WERI-Rb-1 (cell line): ENCODE measurements around the gene FNDC1.

Experiments
- DNase-seq: peaks from one replicate; pipeline ENCODE4 v3.0.0-alpha.2; 2020
- H3K27ac ChIP-seq: fragments of 250-450 bp; sonication (Bioruptor Pico); 2 replicates; pipeline ENCODE4 v1.5.1; 2020; ENCODE audit warnings: mild to moderate bottlenecking, moderate library complexity
- H3K27me3 ChIP-seq: fragments of 250-450 bp; sonication (Bioruptor Pico); 2 replicates; pipeline ENCODE4 v1.5.1; 2021; ENCODE audit warnings: mild to moderate bottlenecking, low read depth, moderate library complexity; ENCODE audit not compliant: insufficient read depth, severe bottlenecking
- H3K36me3 ChIP-seq: fragments of 250-450 bp; sonication (Bioruptor Pico); 2 replicates; pipeline ENCODE4 v1.5.1; 2020; ENCODE audit warnings: mild to moderate bottlenecking, moderate library complexity
- H3K4me3 ChIP-seq: 2 replicates; pipeline ENCODE4 v1.5.1; 2011; ENCODE audit warnings: low read depth, mild to moderate bottlenecking, control low read depth, low read length
- H3K9me3 ChIP-seq: fragments of 250-450 bp; sonication (Bioruptor Pico); 2 replicates; pipeline ENCODE4 v1.5.1; 2021; ENCODE audit warnings: mild to moderate bottlenecking, moderate library complexity; ENCODE audit not compliant: severe bottlenecking
- CTCF ChIP-seq: IDR thresholded peaks from 2 replicates; pipeline ENCODE4 v1.5.1; 2011; ENCODE audit warnings: low read depth, mild to moderate bottlenecking, control low read depth, inconsistent platforms, low read length

Gene FNDC1

GRCh38 chr6:159125951-159126352 is 43.2 kb upstream of the FNDC1 start:
- no peak for TF ChIP-seq CTCF
- Histone ChIP-seq H3K9me3 (no peaks in the 10 kb centered on the region), H3K4me3 (no peak overlapping the region), H3K27me3 (no peaks in the 10 kb centered on the region), H3K27ac (no peak overlapping the region), H3K36me3 (no peaks in the 10 kb centered on the region)
- peak; percentile 35 for DNase-seq

- TF ChIP-seq CTCF: no peak
- no peak overlapping the region for H3K4me3 ChIP-seq
These were observed 42.6 kb upstream of the FNDC1 start for GRCh38 chr6:159126590-159126989.

GRCh38 chr6:159127701-159128100 is 41.5 kb upstream of the FNDC1 start:
- no peak overlapping the region for H3K27ac ChIP-seq
- no peak for DNase-seq
- no peak for TF ChIP-seq CTCF
- H3K36me3 ChIP-seq: no peaks in the 10 kb centered on the region
- no peaks in the 10 kb centered on the region for H3K27me3 ChIP-seq
- no peaks in the 10 kb centered on the region for H3K9me3 ChIP-seq
- no peak overlapping the region for H3K4me3 ChIP-seq

More at GRCh38 chr6:159126590-159126989, 42.6 kb upstream of the FNDC1 start:
- H3K27me3 ChIP-seq: no peaks in the 10 kb centered on the region
- H3K9me3 ChIP-seq: no peaks in the 10 kb centered on the region
- no peak overlapping the region for H3K27ac ChIP-seq
- H3K36me3 ChIP-seq: no peaks in the 10 kb centered on the region
- DNase-seq: no peak

- H3K36me3 ChIP-seq: no peaks in the 10 kb centered on the region
- DNase-seq: no peak
- TF ChIP-seq CTCF: no peak
- H3K27me3 ChIP-seq: no peaks in the 10 kb centered on the region
- H3K9me3 ChIP-seq: no peaks in the 10 kb centered on the region
- H3K27ac ChIP-seq: no peak overlapping the region
- no peak overlapping the region for H3K4me3 ChIP-seq
These were observed 40.2 kb upstream of the FNDC1 start for GRCh38 chr6:159128978-159129377.

- no peak for DNase-seq
- Histone ChIP-seq H3K36me3 (no peaks in the 10 kb centered on the region), H3K27ac (no peak overlapping the region), H3K27me3 (no peaks in the 10 kb centered on the region), H3K4me3 (no peak overlapping the region), H3K9me3 (no peaks in the 10 kb centered on the region)
- no peak for TF ChIP-seq CTCF
These were observed 38.4 kb upstream of the FNDC1 start for GRCh38 chr6:159130846-159131245.

GRCh38 chr6:159131709-159132108 is 37.5 kb upstream of the FNDC1 start:
- TF ChIP-seq CTCF: no peak
- DNase-seq: no peak
- Histone ChIP-seq H3K27me3 (no peaks in the 10 kb centered on the region), H3K27ac (no peak overlapping the region), H3K36me3 (no peaks in the 10 kb centered on the region), H3K9me3 (no peaks in the 10 kb centered on the region), H3K4me3 (no peak overlapping the region)
